Loucy (cell line): ENCODE data around the gene RBKS.

Experiments used
- EZH2phosphoT487 ChIP-seq: fragments of 200-600 bp; IDR thresholded peaks from 2 replicates; pipeline ENCODE4 v1.6.1; 2018; ENCODE audit warnings: antibody characterized with exemption, mild to moderate bottlenecking, moderate library complexity, borderline replicate concordance
- TF ChIP-seq, protein P1 (sequence below): fragments of 200-600 bp; sonication (generic); conservative IDR thresholded peaks from 2 replicates; pipeline ENCODE4 v1.5.1; 2014; ENCODE audit warnings: mild to moderate bottlenecking, antibody characterized with exemption, low read length

DNA sequence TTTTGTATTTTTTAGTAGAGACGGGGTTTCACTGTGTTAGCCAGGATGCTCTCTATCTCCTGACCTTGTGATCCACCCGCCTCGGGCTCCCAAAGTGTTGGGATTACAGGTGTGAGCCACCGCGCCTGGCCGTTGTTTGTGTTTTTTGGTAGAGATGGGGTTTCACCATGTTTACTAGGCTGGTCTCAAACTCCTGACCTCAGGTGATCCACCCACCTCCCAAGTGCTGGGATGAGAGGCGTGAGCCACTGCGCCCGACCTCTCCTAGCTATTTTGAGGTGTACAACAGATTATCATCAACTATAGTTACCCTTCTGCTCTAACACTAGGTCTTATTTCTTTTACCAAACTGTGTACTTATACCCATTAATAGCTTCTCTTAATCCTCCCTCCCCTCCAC lies 147.6 kb downstream of the RBKS start:
- TF ChIP-seq, protein P1, sequence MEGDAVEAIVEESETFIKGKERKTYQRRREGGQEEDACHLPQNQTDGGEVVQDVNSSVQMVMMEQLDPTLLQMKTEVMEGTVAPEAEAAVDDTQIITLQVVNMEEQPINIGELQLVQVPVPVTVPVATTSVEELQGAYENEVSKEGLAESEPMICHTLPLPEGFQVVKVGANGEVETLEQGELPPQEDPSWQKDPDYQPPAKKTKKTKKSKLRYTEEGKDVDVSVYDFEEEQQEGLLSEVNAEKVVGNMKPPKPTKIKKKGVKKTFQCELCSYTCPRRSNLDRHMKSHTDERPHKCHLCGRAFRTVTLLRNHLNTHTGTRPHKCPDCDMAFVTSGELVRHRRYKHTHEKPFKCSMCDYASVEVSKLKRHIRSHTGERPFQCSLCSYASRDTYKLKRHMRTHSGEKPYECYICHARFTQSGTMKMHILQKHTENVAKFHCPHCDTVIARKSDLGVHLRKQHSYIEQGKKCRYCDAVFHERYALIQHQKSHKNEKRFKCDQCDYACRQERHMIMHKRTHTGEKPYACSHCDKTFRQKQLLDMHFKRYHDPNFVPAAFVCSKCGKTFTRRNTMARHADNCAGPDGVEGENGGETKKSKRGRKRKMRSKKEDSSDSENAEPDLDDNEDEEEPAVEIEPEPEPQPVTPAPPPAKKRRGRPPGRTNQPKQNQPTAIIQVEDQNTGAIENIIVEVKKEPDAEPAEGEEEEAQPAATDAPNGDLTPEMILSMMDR: no peak
- TF ChIP-seq EZH2phosphoT487: no peak
